GM06990 (cell line): ENCODE data around the gene DOLK.
"Not testable (repeated sequence)": the region's sequence is repeated elsewhere in the genome, so short reads cannot be mapped to it uniquely, and the experiment has no call there.

Source experiments
- DNase-seq: peaks from one replicate; pipeline ENCODE4 v3.0.0-alpha.2; 2011; ENCODE audit not compliant: insufficient read length; ENCODE audit errors: extremely low read depth
- H3K27me3 ChIP-seq: replicated peaks from 2 replicates; pipeline ENCODE4 v1.6.0; 2011; ENCODE audit warnings: low read length; ENCODE audit not compliant: control insufficient read depth, insufficient read depth
- H3K36me3 ChIP-seq: 2 replicates; pipeline ENCODE4 v1.5.1; 2011; ENCODE audit warnings: low read length; ENCODE audit not compliant: control insufficient read depth, insufficient read depth
- H3K4me3 ChIP-seq: replicated peaks from 2 replicates; pipeline ENCODE4 v1.5.1; 2011; ENCODE audit warnings: low read depth, mild to moderate bottlenecking, control low read depth, low read length
- TF ChIP-seq, protein P1 (sequence below): IDR thresholded peaks from 2 replicates; pipeline ENCODE4 v1.5.1; 2011; ENCODE audit warnings: low read length, control low read depth, mild to moderate bottlenecking, inconsistent platforms; ENCODE audit not compliant: insufficient read depth, poor library complexity, severe bottlenecking

Gene DOLK

DNA sequence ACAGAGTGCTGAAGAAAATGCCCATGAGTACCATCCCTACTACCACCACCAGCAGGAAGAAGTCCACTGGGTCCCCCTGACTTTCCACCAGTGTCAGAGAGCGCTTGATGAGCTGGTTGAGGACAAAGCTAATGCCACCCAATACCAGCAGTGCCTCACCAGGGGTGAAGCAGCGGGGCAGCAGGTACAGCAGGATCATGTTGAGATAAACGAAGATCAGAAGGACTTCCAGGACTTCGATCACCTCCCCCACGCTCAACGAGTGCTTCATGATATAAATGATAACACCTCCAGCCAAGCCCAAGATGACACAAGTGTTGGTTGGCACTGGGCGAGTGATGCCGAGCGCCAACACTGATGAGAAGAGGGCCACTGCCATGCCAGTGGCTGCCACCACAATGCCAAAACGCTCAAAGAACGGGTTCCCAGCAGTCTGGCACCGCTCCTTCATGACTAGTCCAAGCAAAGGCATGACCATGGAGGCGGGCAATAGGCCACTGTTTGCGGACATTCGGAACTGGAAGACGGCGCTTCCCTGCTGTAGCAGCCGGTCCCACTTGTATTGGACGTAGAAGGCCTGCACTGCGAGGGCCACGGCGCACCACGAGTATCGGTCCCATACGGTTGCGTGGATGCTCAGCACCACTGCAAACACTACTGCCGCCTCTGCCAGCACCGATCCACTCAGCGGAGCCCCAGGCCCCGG lies 679 bp downstream of the DOLK start:
- H3K27me3 ChIP-seq: no peaks in the 10 kb centered on the region
- no peak for DNase-seq
- TF ChIP-seq, protein P1, sequence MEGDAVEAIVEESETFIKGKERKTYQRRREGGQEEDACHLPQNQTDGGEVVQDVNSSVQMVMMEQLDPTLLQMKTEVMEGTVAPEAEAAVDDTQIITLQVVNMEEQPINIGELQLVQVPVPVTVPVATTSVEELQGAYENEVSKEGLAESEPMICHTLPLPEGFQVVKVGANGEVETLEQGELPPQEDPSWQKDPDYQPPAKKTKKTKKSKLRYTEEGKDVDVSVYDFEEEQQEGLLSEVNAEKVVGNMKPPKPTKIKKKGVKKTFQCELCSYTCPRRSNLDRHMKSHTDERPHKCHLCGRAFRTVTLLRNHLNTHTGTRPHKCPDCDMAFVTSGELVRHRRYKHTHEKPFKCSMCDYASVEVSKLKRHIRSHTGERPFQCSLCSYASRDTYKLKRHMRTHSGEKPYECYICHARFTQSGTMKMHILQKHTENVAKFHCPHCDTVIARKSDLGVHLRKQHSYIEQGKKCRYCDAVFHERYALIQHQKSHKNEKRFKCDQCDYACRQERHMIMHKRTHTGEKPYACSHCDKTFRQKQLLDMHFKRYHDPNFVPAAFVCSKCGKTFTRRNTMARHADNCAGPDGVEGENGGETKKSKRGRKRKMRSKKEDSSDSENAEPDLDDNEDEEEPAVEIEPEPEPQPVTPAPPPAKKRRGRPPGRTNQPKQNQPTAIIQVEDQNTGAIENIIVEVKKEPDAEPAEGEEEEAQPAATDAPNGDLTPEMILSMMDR: no peak
- peaks cover 5% of the 10 kb centered on the region for H3K36me3 ChIP-seq
- peak overlapping the region; percentile 79 for H3K4me3 ChIP-seq

GRCh38 chr9:128945798-128946501 lies 1.5 kb downstream of the DOLK start:
- Histone ChIP-seq H3K4me3 (peak overlapping the region; percentile 79; the same call in 1 of the 2 replicates), H3K27me3 (no peaks in the 10 kb centered on the region), H3K36me3 (peaks cover 5% of the 10 kb centered on the region)
- DNase-seq: no peak
- TF ChIP-seq, protein P1: no peak

DNA sequence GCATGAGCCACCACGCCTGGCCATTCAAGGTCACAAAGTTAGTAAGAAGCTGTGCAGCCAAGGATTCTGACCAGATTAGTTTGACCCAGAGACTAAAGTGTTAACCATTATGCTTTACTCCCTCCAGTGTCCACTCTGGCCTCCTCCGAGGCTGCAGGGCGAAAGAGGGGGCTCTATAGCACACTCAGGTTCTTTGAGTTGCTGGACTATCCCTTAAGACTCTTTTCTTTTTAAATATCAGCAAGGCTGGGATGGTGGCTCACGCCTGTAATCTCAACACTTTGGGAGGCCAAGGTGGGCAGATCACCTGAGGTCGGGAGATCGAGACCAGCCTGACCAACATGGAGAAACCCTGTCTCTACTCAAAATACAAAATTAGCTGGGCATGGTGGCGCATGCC lies 2.4 kb downstream of the DOLK start:
- not testable (repeated sequence) for H3K4me3 ChIP-seq, H3K27me3 ChIP-seq, DNase-seq, H3K36me3 ChIP-seq

GRCh38 chr9:128943832-128944620 lies 3.4 kb downstream of the DOLK start:
- peaks cover 3% of the 10 kb centered on the region; the same call in 1 of the 2 replicates for H3K36me3 ChIP-seq
- TF ChIP-seq, protein P1: no peak

GRCh38 chr9:128940946-128941755 lies 6.3 kb downstream of the DOLK start:
- no peak overlapping the region for H3K4me3 ChIP-seq
- DNase-seq: no peak
- no peaks in the 10 kb centered on the region for H3K27me3 ChIP-seq
- H3K36me3 ChIP-seq: peaks cover 3% of the 10 kb centered on the region; the same call in 1 of the 2 replicates
- TF ChIP-seq, protein P1: no peak

More at GRCh38 chr9:128943832-128944620, 3.4 kb downstream of the DOLK start:
- H3K27me3 ChIP-seq: no peaks in the 10 kb centered on the region
- no peak overlapping the region for H3K4me3 ChIP-seq
- DNase-seq: no peak
